Loucy (cell line): ENCODE results near the gene TMTC1.

ENCODE experiments used
- H2AFZ ChIP-seq: fragments of 200-600 bp; sonication (generic); 2 replicates; pipeline ENCODE4 v1.6.0; 2016; ENCODE audit warnings: antibody characterized with exemption, mild to moderate bottlenecking, low read length, moderate library complexity
- H3F3A ChIP-seq: fragments of 200-600 bp; 2 replicates; pipeline ENCODE4 v1.6.0; 2016; ENCODE audit warnings: antibody characterized with exemption, low read depth, mild to moderate bottlenecking
- H3K27me3 ChIP-seq: fragments of 200-600 bp; sonication (generic); 2 replicates; pipeline ENCODE4 v1.6.1; 2014; ENCODE audit warnings: low read length, mild to moderate bottlenecking; ENCODE audit not compliant: insufficient read depth, poor library complexity, severe bottlenecking
- H3K36me3 ChIP-seq: fragments of 200-600 bp; sonication (generic); 2 replicates; pipeline ENCODE4 v1.6.1; 2016; ENCODE audit warnings: low read length; ENCODE audit not compliant: insufficient read depth
- H3K4me1 ChIP-seq: fragments of 200-600 bp; sonication (generic); 2 replicates; pipeline ENCODE4 v1.5.1; 2014; ENCODE audit warnings: low read length, mild to moderate bottlenecking; ENCODE audit not compliant: insufficient read depth, poor library complexity, severe bottlenecking
- H3K4me2 ChIP-seq: fragments of 200-600 bp; sonication (generic); 2 replicates; pipeline ENCODE4 v1.6.0; 2014; ENCODE audit warnings: antibody characterized with exemption, low read length, low read depth, mild to moderate bottlenecking; ENCODE audit not compliant: poor library complexity, severe bottlenecking
- H3K4me3 ChIP-seq: fragments of 200-600 bp; sonication (generic); 2 replicates; pipeline ENCODE4 v1.5.1; 2014; ENCODE audit warnings: low read length, mild to moderate bottlenecking, mixed read lengths; ENCODE audit not compliant: poor library complexity, severe bottlenecking
- H3K79me2 ChIP-seq: fragments of 200-600 bp; sonication (generic); 2 replicates; pipeline ENCODE4 v1.6.1; 2014; ENCODE audit warnings: low read length; ENCODE audit not compliant: insufficient read depth
- H3K9ac ChIP-seq: fragments of 200-600 bp; sonication (generic); 2 replicates; pipeline ENCODE4 v1.6.0; 2014; ENCODE audit warnings: mild to moderate bottlenecking, low read depth, low read length, moderate library complexity; ENCODE audit not compliant: poor library complexity, severe bottlenecking
- H3K9me2 ChIP-seq: fragments of 200-600 bp; sonication (generic); replicated peaks from 2 replicates; pipeline ENCODE4 v1.6.1; 2016; ENCODE audit warnings: low read depth, low read length, mixed read lengths
- H3K9me3 ChIP-seq: fragments of 200-600 bp; sonication (generic); 2 replicates; pipeline ENCODE4 v1.6.1; 2014; ENCODE audit warnings: mild to moderate bottlenecking, antibody characterized with exemption, low read length, low read depth; ENCODE audit not compliant: insufficient read depth
- H4K20me1 ChIP-seq: fragments of 200-600 bp; sonication (generic); 2 replicates; pipeline ENCODE4 v1.6.0; 2014; ENCODE audit warnings: antibody characterized with exemption, low read length, mild to moderate bottlenecking; ENCODE audit not compliant: insufficient read depth, poor library complexity, severe bottlenecking
- CTCF ChIP-seq: fragments of 200-600 bp; sonication (generic); conservative IDR thresholded peaks from 2 replicates; pipeline ENCODE4 v1.5.1; 2014; ENCODE audit warnings: mild to moderate bottlenecking, antibody characterized with exemption, low read length
- EZH2phosphoT487 ChIP-seq: fragments of 200-600 bp; IDR thresholded peaks from 2 replicates; pipeline ENCODE4 v1.6.1; 2018; ENCODE audit warnings: antibody characterized with exemption, mild to moderate bottlenecking, moderate library complexity, borderline replicate concordance

Gene TMTC1

GRCh38 chr12:29580971-29581370, 202.8 kb downstream of the TMTC1 start:
- no peaks in the 10 kb centered on the region for H3K9me3 ChIP-seq
- H2AFZ ChIP-seq: no peak overlapping the region; the same call in 1 of the 2 replicates
- H3K4me1 ChIP-seq: no peaks in the 10 kb centered on the region
- H3K27me3 ChIP-seq: no peaks in the 10 kb centered on the region
- no peak overlapping the region for H3K9ac ChIP-seq
- H3K79me2 ChIP-seq: no peaks in the 10 kb centered on the region
- H3K36me3 ChIP-seq: no peaks in the 10 kb centered on the region
- no peaks in the 10 kb centered on the region for H4K20me1 ChIP-seq
- H3K4me3 ChIP-seq: no peak overlapping the region
- H3K4me2 ChIP-seq: no peak overlapping the region
- TF ChIP-seq CTCF (no peak), EZH2phosphoT487 (no peak)
- no peaks in the 10 kb centered on the region for H3F3A ChIP-seq
- H3K9me2 ChIP-seq: no peaks in the 10 kb centered on the region

- no peaks in the 10 kb centered on the region for H3K4me1 ChIP-seq
- TF ChIP-seq EZH2phosphoT487 (no peak), CTCF (no peak)
- H4K20me1 ChIP-seq: no peaks in the 10 kb centered on the region
- H3K4me3 ChIP-seq: no peak overlapping the region
- no peaks in the 10 kb centered on the region for H3K36me3 ChIP-seq
- no peaks in the 10 kb centered on the region for H3F3A ChIP-seq
- no peaks in the 10 kb centered on the region for H3K27me3 ChIP-seq
- no peak overlapping the region for H2AFZ ChIP-seq
- H3K4me2 ChIP-seq: no peak overlapping the region
- no peaks in the 10 kb centered on the region for H3K79me2 ChIP-seq
- no peaks in the 10 kb centered on the region for H3K9me2 ChIP-seq
- no peaks in the 10 kb centered on the region for H3K9me3 ChIP-seq
- H3K9ac ChIP-seq: no peak overlapping the region
Measured at GRCh38 chr12:29578731-29579130, 205.0 kb downstream of the TMTC1 start.

- Histone ChIP-seq H3K79me2 (no peaks in the 10 kb centered on the region), H3K9ac (no peak overlapping the region), H3K27me3 (no peaks in the 10 kb centered on the region), H3K4me3 (no peak overlapping the region), H2AFZ (no peak overlapping the region), H3K4me1 (no peaks in the 10 kb centered on the region), H3F3A (no peaks in the 10 kb centered on the region), H3K4me2 (no peak overlapping the region), H3K9me2 (no peaks in the 10 kb centered on the region), H3K9me3 (no peaks in the 10 kb centered on the region), H4K20me1 (no peaks in the 10 kb centered on the region), H3K36me3 (no peaks in the 10 kb centered on the region)
- TF ChIP-seq EZH2phosphoT487 (no peak), CTCF (no peak)
Measured at GRCh38 chr12:29578070-29578469, 205.7 kb downstream of the TMTC1 start.
